ENCODE results near the gene DHX40.

DNA sequence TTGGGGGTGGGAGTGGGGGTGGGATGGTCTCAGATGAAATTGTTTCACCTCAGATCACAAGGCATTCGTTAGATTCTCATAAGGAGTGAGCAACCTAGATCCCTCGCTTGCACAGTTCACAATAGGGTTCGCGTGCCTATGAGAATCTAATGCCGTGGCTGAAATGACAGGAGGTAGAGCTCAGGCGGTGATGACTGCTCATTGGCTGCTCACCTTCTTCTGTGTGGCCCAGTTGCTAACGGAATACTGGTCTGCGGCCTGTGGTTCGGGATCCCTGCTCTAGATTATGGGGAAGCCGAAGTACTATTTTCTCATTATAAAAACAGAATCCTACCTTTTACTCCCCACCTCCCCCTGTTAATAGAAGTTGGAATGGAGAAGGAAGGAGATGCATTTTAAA is 73.1 kb downstream of the DHX40 start:
- TF ChIP-seq, protein P1, sequence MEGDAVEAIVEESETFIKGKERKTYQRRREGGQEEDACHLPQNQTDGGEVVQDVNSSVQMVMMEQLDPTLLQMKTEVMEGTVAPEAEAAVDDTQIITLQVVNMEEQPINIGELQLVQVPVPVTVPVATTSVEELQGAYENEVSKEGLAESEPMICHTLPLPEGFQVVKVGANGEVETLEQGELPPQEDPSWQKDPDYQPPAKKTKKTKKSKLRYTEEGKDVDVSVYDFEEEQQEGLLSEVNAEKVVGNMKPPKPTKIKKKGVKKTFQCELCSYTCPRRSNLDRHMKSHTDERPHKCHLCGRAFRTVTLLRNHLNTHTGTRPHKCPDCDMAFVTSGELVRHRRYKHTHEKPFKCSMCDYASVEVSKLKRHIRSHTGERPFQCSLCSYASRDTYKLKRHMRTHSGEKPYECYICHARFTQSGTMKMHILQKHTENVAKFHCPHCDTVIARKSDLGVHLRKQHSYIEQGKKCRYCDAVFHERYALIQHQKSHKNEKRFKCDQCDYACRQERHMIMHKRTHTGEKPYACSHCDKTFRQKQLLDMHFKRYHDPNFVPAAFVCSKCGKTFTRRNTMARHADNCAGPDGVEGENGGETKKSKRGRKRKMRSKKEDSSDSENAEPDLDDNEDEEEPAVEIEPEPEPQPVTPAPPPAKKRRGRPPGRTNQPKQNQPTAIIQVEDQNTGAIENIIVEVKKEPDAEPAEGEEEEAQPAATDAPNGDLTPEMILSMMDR (IDR thresholded peaks at IDR 0.05; ENCODE audit: low read depth, low read length), result no peak
- TF ChIP-seq POLR2A (IDR thresholded peaks at IDR 0.05; ENCODE audit: extremely low read depth, insufficient read length), result no peak

All from NB4 (cell line).